ENCODE results near the gene FAAP20. TPM values are rescaled to one million over a fixed set of nuclear protein-coding genes. Genes with fewer than 3 reads are reported as not detected.

The FAAP20 gene
- total and polyA plus RNA-seq, 9 of the 15 experiments (the other 6 are each of a cell fraction or from before 2014, with no cell fraction given), result 0.58 to 143 (median 9.9) TPM

- TF ChIP-seq XRCC4 (IDR thresholded peaks at IDR 0.05; ENCODE audit: extremely low read depth, insufficient read depth, insufficient read length) (no peak), KDM2B (CRISPR knock-in tag; IDR thresholded peaks at IDR 0.05) (peak; percentile 86; the same call in 1 of the 2 replicates), SRSF1 (IDR thresholded peaks at IDR 0.05; ENCODE audit: low read depth, low read length) (0 out of 2 replicates have a peak, but pooled peaks have one; percentile 66), MYNN (IDR thresholded peaks at IDR 0.05) (peak; percentile 8; the same call in 1 of the 2 replicates), MYNN (CRISPR knock-in tag; IDR thresholded peaks at IDR 0.05) (no peak), REST (IDR thresholded peaks at IDR 0.05; ENCODE audit: borderline replicate concordance) (no peak), REST (CRISPR knock-in tag; IDR thresholded peaks at IDR 0.05; ENCODE audit: low read depth) (0 out of 2 replicates have a peak, but pooled peaks have one; percentile 7), CLOCK (CRISPR knock-in tag; IDR thresholded peaks at IDR 0.05; ENCODE audit: borderline replicate concordance) (no peak), ZNF184 (CRISPR knock-in tag; IDR thresholded peaks at IDR 0.05) (no peak), SAFB (IDR thresholded peaks at IDR 0.05; ENCODE audit: borderline replicate concordance, low read depth, low read length) (no peak), ZNF431 (CRISPR knock-in tag; IDR thresholded peaks at IDR 0.05) (peak; percentile 72; the same call in 1 of the 2 replicates), KAT7 (CRISPR knock-in tag; IDR thresholded peaks at IDR 0.05; ENCODE audit: borderline replicate concordance) (peak; percentile 54; the same call in 1 of the 2 replicates), RUNX1 (IDR thresholded peaks at IDR 0.05; ENCODE audit: low read depth) (0 out of 2 replicates have a peak, but pooled peaks have one; percentile 16), KDM4B (IDR thresholded peaks at IDR 0.05; ENCODE audit: borderline replicate concordance in 2 of 2, low read depth in 1 of 2) (no peak), NFE2 (IDR thresholded peaks at IDR 0.05; ENCODE audit: low read depth) (no peak), IRF2 (CRISPR knock-in tag; IDR thresholded peaks at IDR 0.05) (0 out of 2 replicates have a peak, but pooled peaks have one; percentile 30), POLR2G (IDR thresholded peaks at IDR 0.05; ENCODE audit: low read depth, low read length) (peak; percentile 68; the same call in 1 of the 2 replicates)
Measured at GRCh38 chr1:2229037-2229864, 34.7 kb upstream of the FAAP20 start (continued).
